ENCODE data around the gene ABCG5.

DNA sequence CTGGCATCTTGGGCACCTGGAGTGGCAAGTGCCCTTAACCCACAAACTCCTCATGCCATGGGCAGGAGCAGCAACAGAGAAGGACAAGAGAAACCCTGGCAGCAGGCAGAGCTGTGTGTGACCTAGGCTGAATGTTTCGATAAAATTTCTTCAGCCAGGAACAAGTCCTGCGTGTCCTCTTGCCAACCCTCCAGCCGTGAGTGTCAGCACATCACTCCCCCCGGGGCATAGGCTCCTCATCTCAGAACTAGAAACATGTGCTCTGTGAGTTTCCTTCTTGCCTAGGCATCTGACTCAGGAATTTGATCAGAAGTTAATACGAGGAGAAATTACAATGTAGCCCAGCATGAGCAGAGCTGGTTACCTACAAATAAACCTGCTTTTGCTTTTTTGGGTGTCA, 2.3 kb upstream of the ABCG5 start:
- TF ChIP-seq TAF1 (IDR thresholded peaks at IDR 0.05; ENCODE audit: borderline replicate concordance, insufficient read depth, low read length) (no peak), POLR2AphosphoS5 (IDR thresholded peaks at IDR 0.05; ENCODE audit: low read depth, low read length) (no peak), SIN3A (IDR thresholded peaks at IDR 0.05; ENCODE audit: borderline replicate concordance, insufficient read depth, low read length) (no peak), FOXP2 (optimal IDR thresholded peaks at IDR 0.05; ENCODE audit: borderline replicate concordance, extremely low read depth, extremely low read length, insufficient read depth) (no peak)
- TF ChIP-seq, protein P1, sequence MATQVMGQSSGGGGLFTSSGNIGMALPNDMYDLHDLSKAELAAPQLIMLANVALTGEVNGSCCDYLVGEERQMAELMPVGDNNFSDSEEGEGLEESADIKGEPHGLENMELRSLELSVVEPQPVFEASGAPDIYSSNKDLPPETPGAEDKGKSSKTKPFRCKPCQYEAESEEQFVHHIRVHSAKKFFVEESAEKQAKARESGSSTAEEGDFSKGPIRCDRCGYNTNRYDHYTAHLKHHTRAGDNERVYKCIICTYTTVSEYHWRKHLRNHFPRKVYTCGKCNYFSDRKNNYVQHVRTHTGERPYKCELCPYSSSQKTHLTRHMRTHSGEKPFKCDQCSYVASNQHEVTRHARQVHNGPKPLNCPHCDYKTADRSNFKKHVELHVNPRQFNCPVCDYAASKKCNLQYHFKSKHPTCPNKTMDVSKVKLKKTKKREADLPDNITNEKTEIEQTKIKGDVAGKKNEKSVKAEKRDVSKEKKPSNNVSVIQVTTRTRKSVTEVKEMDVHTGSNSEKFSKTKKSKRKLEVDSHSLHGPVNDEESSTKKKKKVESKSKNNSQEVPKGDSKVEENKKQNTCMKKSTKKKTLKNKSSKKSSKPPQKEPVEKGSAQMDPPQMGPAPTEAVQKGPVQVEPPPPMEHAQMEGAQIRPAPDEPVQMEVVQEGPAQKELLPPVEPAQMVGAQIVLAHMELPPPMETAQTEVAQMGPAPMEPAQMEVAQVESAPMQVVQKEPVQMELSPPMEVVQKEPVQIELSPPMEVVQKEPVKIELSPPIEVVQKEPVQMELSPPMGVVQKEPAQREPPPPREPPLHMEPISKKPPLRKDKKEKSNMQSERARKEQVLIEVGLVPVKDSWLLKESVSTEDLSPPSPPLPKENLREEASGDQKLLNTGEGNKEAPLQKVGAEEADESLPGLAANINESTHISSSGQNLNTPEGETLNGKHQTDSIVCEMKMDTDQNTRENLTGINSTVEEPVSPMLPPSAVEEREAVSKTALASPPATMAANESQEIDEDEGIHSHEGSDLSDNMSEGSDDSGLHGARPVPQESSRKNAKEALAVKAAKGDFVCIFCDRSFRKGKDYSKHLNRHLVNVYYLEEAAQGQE (IDR thresholded peaks at IDR 0.05; ENCODE audit: insufficient read depth in 1 of 2, low read depth in 2 of 2, low read length in 2 of 2) = no peak
